GM21825 (cell line): ENCODE results near the gene PAQR5.
"Not testable (repeated sequence)": the region's sequence is repeated elsewhere in the genome, so short reads cannot be mapped to it uniquely, and the experiment has no call there.

Experiments used
- ATAC-seq: cut with Tn5 transposase; IDR thresholded peaks from one replicate; pipeline ENCODE4 v1.9.1; 2021; ENCODE audit warnings: mild to moderate bottlenecking, moderate library complexity; ENCODE audit not compliant: unreplicated experiment

PAQR5 gene

DNA sequence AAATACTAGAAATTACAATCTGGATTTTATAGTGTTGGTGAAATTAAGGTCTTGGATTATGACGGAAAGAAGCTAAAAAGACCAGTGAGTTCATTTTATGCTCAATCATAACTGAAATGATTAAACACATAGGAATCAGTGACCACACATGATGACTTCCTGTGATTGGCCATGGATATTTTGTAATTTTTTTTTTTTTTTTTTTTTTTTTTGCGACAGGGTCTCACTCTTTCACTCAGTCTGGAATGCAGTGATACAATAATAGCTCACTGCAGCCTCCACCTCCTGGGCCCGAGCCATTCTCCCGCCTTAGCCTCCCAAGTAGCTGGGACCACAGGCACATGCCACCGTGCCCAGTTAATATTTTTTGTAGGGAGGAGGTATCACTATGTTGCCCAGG is 47.4 kb downstream of the PAQR5 start:
- ATAC-seq, result no peak

DNA sequence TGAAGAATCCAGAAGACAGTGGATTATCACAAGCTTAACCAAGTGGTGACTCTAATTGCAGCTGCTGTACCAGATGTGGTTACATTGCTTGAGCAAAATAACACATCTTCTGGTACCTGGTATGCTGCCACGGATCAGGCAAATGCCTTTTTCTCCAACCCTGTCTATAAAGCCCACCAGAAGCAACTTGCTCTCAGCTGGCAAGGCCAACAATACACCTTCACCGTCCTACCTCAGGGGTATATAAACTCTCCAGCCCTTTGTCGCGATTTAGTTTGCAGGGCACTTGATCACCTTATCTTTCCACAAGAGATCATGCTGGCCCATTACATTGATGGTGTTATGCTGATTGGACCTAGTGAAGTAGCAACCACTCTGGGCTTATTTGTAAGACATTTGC is 52.6 kb downstream of the PAQR5 start:
- no peak for ATAC-seq

DNA sequence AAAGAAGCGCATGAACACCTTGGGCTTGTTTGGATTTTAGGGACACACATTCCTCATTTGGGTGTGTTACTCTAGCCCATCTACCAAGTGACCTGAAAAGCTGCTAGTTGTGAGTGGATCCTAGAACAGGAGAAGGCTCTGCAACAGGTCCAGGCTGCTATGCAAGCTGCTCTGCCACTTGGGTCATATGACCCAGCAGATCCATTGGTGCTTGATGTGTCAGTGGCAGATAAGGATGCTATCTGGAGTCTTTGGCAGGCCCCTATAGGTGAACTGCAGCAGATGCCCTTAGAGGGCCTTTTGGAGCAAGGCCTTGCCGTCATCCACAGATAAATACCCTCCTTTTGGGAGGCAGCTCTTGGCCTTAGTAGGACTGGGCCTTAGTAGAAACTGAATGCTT is 53.2 kb downstream of the PAQR5 start:
- ATAC-seq, result no peak

DNA sequence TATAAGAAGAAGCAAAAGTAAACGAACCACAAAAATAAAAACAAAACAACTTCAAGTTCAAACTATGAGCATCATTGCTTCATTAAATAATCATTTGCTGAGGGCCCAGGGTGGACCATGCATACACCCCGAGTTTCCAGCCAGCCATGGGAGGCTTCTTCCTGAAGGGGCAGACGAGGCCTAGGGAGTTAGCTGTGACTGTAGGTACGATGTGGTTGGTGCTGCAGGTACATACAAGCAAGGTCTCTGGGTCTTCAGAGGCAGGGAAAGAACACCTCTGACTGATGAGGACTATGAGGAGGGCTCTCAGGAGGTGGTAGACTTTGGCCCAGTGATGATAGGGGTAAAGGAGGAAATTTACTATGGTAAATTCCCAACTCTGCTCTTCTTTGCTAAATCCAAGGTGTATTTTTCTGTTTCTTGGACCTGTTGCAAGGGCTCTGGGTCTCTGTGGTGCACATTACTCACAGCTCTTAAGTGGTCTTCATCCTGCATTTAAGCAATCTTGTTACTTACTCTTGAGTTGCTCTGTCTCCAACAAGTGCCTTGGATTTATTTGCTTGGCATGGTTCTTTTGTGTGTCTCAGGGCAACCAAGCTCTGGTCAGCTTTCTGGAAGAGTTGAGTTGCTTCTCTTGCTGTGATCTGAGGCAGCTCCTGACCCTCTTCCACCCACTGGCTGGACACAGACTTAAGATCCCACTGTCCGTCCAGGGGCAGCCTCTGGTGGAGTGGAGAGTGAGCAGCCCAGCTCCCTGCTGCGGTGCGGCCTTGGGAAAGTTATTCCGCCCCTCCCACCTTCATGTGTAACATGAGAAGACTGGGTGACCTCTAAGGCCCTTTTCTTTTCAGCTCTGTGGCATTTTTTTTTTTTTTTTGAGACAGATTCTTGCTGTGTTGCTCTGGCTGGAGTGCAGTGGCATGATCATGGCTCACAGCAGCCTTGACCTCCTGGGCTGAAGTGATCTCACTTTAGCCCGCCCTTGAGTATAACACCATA is 59.4 kb downstream of the PAQR5 start:
- ATAC-seq, result no peak

DNA sequence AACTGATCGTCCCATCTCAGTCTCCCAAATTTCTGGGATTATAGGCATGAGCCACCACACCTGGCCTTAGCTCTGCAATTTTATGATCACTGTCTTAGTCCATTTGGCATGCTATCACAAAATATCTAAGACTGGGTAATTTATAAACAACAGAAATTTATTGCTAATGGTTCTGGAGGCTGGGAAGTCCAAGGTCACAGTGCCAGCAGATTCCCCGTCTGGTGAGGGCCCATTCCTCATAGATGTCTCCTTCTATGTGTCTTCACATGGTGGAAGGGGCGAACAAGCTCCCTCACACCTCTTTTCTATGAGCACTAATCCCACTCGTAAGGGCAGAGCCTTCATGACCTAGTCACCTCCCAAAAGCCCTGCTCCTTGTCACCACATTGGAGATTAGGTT is 60.1 kb downstream of the PAQR5 start:
- no peak for ATAC-seq

DNA sequence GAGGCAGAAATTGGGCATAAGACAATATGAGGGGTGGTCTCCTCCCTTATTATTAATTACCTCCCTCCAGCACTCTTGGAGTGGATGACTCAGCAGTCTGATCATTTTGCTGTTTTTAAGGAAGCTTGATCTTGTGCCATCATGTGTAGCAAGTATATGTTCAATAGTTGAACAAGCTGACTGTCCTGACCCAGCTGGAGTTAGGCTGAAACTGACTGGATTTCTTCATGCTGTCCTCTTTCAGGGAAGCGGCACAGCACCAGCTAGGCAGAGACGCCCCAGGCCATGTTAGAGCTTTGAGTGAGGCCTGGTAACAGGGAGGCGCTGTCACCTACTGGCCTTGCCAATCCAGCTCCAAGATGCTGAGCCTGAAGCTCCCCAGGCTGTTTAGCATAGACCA is 61.0 kb downstream of the PAQR5 start:
- ATAC-seq, result no peak

DNA sequence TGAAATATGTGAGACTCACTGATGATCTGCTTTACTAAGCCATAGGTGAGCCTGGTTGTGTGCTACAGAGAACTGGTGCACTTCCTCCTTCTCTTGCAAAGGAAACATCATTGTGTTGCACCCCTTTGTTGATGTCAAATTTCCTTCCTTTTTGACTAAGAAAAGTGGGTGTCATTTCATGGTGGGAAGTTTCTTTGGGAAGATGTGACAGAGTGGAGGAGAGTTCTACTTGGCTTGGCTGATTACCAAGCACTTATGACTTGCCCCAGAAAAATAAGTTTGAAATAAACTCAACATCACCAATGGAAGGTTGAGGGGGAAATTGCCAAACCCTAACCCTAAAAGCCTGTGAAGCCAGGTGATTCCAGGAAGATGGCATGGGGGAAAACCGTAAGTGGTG is 61.9 kb downstream of the PAQR5 start:
- ATAC-seq, result no peak

DNA sequence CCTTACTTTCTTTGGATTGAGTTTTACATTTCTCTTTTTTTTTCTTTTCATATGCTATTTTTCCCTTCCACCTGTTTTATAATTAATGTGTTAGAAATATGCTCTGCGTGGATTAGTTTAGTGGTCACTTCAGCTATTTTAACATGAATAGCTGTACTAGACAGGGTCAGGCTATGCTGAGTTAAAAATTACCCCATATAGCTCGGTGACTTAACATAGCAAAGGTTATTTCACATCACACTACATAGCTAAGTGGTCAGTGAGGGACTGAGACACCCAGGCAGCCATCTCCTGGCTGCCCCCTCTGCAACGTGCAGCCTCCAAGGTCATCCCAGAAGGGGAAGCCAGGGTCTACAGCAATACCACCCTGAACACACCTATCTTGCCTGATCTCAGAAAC is 68.5 kb downstream of the PAQR5 start:
- no peak for ATAC-seq

DNA sequence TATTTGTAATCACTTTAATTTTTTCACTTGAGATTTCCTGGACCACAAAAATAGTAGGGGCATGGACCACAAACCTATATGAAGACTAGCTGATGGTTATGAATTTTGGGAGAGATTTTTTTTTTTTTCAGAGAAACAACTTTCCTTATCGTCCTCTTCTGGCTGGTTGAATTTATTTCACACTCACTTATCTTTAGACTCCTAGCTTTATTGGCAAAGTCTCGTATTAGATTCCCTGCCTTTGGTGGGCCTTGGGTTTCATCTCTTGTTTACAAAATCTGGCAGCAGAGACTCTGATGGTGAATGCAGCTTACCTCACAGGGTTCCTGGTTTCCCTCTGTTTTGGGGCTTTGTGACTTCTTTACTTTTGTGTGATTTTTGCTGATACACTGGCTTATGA is 70.9 kb downstream of the PAQR5 start:
- ATAC-seq, result no peak

DNA sequence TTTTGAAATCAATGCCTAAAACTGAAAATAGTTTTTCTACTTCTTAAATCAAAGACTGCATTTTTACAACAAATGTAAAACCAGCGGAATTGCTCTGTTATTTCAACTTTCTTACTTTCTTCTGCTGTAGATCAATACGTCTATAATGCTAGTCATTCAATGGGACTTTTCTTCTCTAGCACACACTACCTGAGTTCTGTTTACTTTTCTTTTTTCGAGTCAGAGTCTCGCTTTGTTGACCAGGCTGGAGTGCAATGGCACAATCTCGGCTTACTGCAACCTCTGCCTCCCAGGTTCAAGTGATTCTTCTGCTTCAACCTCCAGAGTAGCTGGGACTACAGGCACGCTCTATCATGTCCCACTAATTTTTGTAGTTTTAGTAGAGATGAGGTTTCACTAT is 74.7 kb downstream of the PAQR5 start:
- no peak for ATAC-seq

DNA sequence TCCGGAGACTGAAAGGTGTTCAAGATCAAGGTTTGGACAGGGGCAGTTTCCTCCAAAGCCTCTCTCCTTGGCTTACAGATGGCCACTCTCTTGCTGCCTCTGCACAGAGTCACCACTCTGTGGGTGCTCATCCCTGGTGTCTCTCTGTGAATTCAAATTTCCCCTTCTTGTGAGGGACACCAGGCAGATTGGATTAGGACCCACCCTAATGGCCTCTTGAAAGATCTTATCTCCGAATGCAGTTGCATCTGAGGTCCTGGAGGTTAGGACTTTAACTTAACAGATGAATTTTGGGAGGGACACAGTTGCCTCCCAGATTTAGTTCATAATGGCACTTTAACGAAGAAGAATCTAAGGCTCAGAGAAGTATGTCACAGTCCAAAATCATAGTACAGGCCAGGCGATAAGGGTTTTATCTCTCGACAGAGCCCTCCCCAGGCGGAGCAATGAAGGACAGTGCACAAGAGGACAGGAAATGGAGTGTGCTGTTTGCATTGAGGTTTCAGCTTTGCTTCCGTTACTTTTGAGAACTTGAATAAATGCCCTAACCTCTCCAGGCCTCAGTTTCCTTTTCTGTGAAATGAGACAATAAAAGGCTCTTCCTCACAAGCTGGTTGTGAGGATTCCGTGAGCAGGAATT is 76.6 kb downstream of the PAQR5 start:
- no peak for ATAC-seq

DNA sequence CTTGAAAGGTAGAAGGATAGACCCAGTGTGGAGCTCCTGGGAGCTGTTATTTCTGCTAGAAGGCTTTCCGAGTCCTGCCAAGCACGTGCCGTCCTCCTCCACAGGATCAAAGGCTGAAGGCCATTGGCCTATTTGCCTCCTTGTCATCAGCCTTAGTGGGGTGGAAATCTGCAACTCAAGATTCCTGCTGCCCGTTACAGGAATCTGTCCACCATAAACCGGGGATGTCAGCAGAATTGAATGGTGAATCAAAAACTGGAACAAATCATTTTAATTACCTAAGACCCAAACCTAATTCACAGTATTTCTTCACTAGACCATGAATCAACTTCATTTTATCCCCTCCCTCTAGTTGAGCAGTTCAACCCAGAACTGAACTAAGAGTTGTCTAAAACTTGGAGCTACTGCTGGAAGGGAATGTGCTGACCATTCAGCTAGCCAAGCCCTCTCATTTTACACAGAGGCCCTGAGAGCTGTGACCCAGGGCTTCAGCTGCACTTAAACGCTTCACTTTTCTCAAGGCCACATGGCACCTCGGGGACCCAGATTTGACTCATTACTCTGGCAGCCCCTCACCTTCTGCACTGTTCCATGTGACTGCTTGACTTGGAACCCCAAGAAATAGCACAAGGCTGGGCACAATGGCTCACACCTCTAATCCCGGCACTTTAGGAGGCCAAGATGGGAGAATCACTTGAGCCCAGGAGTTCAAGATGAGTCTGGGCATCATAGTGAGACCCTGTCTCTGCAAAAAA is 78.7 kb downstream of the PAQR5 start:
- ATAC-seq, result no peak

DNA sequence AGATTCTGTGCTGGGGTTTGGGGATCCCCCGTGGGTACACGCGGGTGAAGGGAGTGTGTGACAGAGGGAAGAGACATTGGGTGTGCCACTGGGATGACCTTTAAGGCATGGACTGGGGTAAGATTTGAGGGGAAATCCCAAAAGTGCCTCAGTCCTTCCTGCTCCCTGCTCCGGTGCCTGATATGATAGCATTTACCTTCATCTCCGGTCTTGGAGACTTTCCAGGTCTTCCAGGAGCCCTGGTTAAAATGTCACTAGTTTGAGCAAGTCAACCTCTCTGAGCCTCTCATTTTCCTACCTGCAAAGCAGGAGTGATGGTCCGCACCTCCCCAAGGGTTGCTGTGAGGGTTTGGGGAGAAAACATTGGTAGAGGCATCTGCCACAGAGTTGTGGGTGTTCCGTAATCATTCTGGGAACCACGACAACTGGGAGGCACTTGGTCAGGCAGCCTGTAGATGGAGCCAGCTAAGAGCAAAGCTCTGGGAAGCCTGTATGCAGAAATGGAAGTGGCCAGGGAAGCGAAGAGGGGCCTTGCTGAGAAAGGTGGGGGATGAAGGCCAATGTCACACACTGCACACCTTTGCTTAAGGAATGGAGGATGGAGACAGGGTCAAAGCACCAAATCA is 81.5 kb downstream of the PAQR5 start:
- no peak for ATAC-seq

DNA sequence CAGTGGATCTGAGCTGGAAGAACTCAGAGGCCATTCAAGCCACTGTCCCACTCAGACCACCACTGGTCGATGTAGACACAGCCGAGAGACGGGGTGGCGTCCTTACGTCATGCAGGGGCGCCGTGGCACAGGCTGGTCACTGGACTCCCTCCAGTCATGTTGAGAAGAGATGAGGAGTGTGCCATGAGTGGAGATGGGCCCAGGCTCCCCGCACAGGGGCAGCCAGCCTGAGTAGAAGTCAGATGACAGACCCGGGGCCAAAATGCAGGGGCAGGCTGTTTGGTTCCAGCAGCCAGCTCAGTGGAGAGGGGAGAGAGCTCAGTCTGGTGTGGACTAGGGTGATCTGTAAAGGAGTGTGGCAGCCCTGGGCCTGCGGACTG is 82.0 kb downstream of the PAQR5 start:
- no peak for ATAC-seq

DNA sequence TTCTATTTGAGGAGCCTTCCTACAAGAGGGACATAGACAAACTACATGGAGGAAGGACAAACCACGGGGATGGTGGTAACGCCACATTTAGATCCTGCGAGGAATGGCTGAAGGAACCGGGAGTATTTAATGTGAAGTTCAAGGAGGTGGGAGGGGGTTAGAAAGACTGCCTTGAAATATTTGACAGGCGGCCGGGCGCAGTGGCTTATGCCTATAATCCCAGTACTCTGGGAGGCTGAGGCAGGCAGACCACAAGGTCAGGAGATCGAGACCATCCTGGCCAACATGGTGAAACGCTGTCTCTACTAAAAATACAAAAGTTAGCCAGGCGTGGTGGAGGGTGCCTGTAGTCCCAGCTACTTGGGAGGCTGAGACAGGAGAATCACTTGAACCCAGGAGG is 83.5 kb downstream of the PAQR5 start:
- not testable (repeated sequence) for ATAC-seq

DNA sequence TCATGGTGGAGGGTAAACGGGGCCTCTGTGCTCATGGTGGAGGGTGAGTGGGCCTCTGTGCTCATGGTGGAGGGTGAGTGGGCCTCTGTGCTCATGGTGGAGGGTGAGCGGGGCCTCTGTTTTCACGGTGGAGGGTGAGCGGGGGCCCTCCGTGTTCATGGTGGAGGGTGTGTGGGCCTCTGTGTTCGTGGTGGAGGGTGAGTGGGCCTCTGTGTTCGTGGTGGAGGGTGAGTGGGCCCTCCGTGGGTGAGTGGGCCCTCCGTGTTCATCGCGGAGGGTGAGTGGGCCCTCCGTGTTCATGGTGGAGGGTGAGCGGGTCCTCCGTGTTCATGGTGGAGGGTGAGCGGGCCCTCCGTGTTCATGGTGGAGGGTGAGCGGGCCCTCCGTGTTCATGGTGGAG is 85.4 kb downstream of the PAQR5 start:
- not testable (repeated sequence) for ATAC-seq

DNA sequence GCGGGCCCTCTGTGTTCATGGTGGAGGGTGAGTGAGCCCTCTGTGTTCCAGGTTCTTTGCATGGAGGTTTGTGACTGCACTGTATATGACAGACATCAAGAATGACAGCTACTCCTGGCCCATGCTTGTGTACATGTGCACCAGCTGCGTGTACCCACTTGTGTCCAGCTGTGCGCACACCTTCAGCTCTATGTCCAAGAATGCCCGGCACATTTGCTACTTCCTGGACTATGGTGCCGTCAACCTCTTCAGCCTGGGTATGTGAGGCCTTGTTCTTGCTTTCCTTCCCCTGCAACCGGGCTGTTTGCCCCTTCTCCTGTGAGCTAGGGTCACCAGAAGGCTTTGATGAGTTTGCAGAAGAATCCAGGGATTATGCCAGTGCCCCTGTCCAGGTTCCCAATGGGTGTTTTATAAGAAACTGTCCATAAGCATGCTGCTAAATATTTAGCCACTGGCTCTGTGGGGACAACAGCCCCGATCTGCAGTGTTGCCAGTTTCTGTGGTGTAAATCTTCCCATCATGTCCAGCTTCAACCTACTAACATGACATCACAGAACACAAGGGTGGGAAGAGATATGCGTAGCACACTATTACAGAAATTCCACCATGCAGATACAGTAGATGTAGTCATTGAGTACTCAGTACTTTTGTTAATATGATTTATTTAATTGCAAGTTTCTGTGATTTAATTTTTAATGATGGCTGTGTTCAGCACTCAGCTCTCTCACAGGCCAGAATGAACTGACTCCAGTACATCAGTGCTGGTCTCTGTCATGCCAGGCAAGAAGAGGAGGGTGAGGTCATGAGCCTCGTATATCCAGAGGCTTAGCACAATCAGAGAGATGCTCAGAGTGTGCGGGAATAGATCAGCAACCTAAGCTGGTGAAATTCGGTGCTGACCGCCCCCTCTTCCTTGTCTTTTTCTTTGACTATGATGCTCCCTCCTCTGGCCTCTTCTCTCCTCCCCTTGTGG is 86.2 kb downstream of the PAQR5 start:
- ATAC-seq, result no peak

DNA sequence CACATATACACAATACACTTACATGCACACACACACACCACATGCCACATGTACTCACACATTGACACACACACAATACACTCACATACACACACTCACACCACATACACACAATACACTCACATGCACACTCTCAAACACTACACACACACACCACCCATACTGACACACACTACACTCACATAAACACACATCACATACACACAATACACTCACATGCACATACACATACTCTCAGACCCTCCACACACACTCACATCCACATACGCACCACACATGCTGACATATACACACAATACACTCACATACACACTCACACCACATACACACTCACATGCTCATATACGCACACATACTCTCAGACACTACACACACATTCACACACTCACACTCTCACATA is 87.1 kb downstream of the PAQR5 start:
- ATAC-seq, result no peak

DNA sequence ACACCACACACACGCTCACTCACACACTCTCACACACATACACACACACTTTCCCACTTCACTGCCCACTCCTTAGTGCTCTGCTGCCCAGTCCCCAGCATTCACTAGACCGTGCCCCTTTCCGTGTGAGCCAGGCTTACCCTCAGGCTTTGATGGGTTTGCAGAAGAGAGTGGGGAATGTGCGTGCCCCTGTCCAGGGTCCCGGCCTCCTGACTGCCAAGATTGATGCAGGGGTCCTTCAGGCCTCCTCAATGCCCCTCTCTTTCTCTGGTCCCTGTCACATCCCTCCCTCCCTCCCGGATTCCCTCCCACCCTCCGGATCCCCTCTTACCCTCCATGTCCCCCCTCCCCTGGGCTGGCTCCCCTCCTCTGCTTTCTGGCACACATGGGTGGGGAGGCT is 87.6 kb downstream of the PAQR5 start:
- no peak for ATAC-seq

DNA sequence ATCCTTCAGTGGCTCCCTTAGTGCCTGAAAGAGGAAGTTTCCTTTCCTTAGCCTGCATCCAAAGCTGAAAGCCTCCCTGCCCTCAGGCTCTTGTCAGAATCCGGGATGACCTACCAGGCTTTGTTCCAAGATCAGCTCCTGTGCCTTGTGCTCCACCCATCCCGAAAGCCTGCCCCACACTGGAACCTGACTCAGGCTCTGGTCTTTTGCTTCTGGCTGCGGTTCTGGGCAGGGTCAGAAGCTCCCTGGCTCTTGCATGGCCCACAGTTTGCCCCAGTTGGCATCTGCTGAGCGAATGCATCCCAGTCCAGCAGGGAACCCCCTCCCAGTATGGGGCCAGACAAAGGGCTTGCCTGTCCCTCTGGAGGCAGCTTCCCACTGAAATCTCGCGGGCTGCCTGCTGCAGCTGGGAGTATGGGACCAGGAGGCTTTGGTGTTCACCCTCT is 89.6 kb downstream of the PAQR5 start:
- no peak for ATAC-seq
